Skeletal muscle cell (primary cell): ENCODE data around the gene CSN2.

ENCODE experiments used
- DNase-seq: peaks from one replicate; pipeline ENCODE4 v3.0.0-alpha.2; 2010; ENCODE audit warnings: low read depth
- H3K4me3 ChIP-seq: 2 replicates; pipeline ENCODE4 v1.5.1; 2011; ENCODE audit warnings: low read depth, mild to moderate bottlenecking, control low read depth, low read length, moderate library complexity

The CSN2 gene

GRCh38 chr4:69910016-69910782, 55.3 kb downstream of the CSN2 start:
- DNase-seq: peak; percentile 70
- no peak overlapping the region for H3K4me3 ChIP-seq

- no peak overlapping the region for H3K4me3 ChIP-seq
- no peak for DNase-seq
These were observed 56.3 kb downstream of the CSN2 start for GRCh38 chr4:69909195-69909594.

- peak; percentile 48 for DNase-seq
- H3K4me3 ChIP-seq: no peak overlapping the region
These were observed 58.4 kb downstream of the CSN2 start for GRCh38 chr4:69907151-69907550.
